Uterus (tissue), 4 donors: ENCODE data around the gene SLC35E1. TPM values are rescaled to one million over a fixed set of nuclear protein-coding genes. Genes with fewer than 3 reads are reported as not detected.

Experiments used
- DNase-seq, 2 donors: peaks; one replicate each; pipeline ENCODE4 v3.0.0-alpha.2; 2019 to 2020
- H3K27ac ChIP-seq, 2 donors: fragments of 200-600 bp; sonication (generic); 1 replicate in 1 of 2; 2 replicates in 1 of 2; pipeline ENCODE4 v1.5.1; 2016 to 2018
- H3K27me3 ChIP-seq, 2 donors: fragments of 200-600 bp; sonication (generic); one replicate each; pipeline ENCODE4 v1.5.1; 2018 to 2019; ENCODE audit warnings: control low read depth in 1 of 2
- H3K36me3 ChIP-seq, 2 donors: fragments of 200-600 bp; sonication (generic); one replicate each; pipeline ENCODE4 v1.5.1; 2019; ENCODE audit warnings: control low read depth in 1 of 2
- H3K4me1 ChIP-seq, 2 donors: fragments of 200-600 bp; sonication (generic); one replicate each; pipeline ENCODE4 v1.5.1; 2018 to 2019; ENCODE audit warnings: control low read depth in 1 of 2
- H3K4me3 ChIP-seq, 2 donors: fragments of 200-600 bp; sonication (generic); 1 replicate in 1 of 2; 2 replicates in 1 of 2; pipeline ENCODE4 v1.5.1; 2018 to 2019; ENCODE audit warnings: mild to moderate bottlenecking in 1 of 2
- H3K9me3 ChIP-seq, 2 donors: fragments of 200-600 bp; sonication (generic); one replicate each; pipeline ENCODE4 v1.5.1; 2019; ENCODE audit warnings: control low read depth in 1 of 2
- CTCF ChIP-seq, 4 experiments: fragments of 200-600 bp in 2 of 4; fragments of 450-650 bp in 2 of 4; sonication (generic) in 2 of 4; IDR thresholded peaks; one replicate each; pipeline ENCODE4 v1.5.1; 2016 to 2019; ENCODE audit warnings: antibody characterized with exemption in 4 of 4, mild to moderate bottlenecking in 2 of 4, moderate library complexity in 1 of 4
- POLR2A ChIP-seq, 2 donors: fragments of 450-650 bp; IDR thresholded peaks; one replicate each; pipeline ENCODE4 v1.6.1; 2016; ENCODE audit warnings: antibody characterized with exemption in 2 of 2, mild to moderate bottlenecking in 1 of 2, moderate library complexity in 1 of 2
- intact Hi-C: fragments of 100-400 bp; cut with DNase I; formaldehyde crosslinking; loops from one replicate; pipeline ENCODE4 v1.15.1; 2023; ENCODE audit warnings: low total_unique reads
- total RNA-seq, 4 donors: library from RNA; depleted of rRNA in 3 of 4; stranded (reverse); fragments of >200 nt in 3 of 4; gene quantifications; one replicate each; pipeline versions ENCODE4 v1.1.0 to v1.2.4, GENCODE V29; 2014 to 2023
- donor health status: DM: yes; HTN: yes; CAD: no.

Gene SLC35E1
- total RNA-seq, 4 donors from 2014 or later, result 10.2 to 39.8 (median 19.8) TPM

GRCh38 chr19:16594131-16594586, 21.9 kb upstream of the SLC35E1 start:
- peaks cover 9 to 13% of the 10 kb centered on the region in 2 donors for H3K4me1 ChIP-seq

GRCh38 chr19:16593181-16593580, 21.0 kb upstream of the SLC35E1 start:
- no peaks in the 10 kb centered on the region for H3K27me3 ChIP-seq
- H3K27ac ChIP-seq, result no peak overlapping the region
- intact Hi-C loops, result no loop called here
- TF ChIP-seq CTCF (IDR thresholded peaks at IDR 0.05) (no peak), POLR2A (IDR thresholded peaks at IDR 0.05) (no peak)
- no peaks in the 10 kb centered on the region for H3K9me3 ChIP-seq
- no peak overlapping the region for H3K4me3 ChIP-seq
- no peak for DNase-seq
- no peaks in the 10 kb centered on the region for H3K36me3 ChIP-seq
- peaks cover 17 to 18% of the 10 kb centered on the region in 2 donors for H3K4me1 ChIP-seq

More at GRCh38 chr19:16594131-16594586, 21.9 kb upstream of the SLC35E1 start:
- H3K36me3 ChIP-seq, result no peaks in the 10 kb centered on the region
- H3K4me3 ChIP-seq, result no peak overlapping the region
- H3K9me3 ChIP-seq, result no peaks in the 10 kb centered on the region
- intact Hi-C loops, result no loop called here
- no peak overlapping the region for H3K27ac ChIP-seq
- DNase-seq, result no peak
- H3K27me3 ChIP-seq, result no peaks in the 10 kb centered on the region
- no peak for TF ChIP-seq POLR2A (IDR thresholded peaks at IDR 0.05)
- no peak for TF ChIP-seq CTCF (IDR thresholded peaks at IDR 0.05)

- H3K4me1 ChIP-seq, result peaks cover 20 to 24% of the 10 kb centered on the region in 2 donors
- intact Hi-C loops, result no loop called here
- no peak for DNase-seq
- no peaks in the 10 kb centered on the region for H3K27me3 ChIP-seq
- H3K36me3 ChIP-seq, result no peaks in the 10 kb centered on the region
- no peak overlapping the region for H3K4me3 ChIP-seq
- TF ChIP-seq CTCF (IDR thresholded peaks at IDR 0.05), result no peak
- TF ChIP-seq POLR2A (IDR thresholded peaks at IDR 0.05), result no peak
- no peak overlapping the region for H3K27ac ChIP-seq
- no peaks in the 10 kb centered on the region for H3K9me3 ChIP-seq
Measured at GRCh38 chr19:16591803-16592556, 19.8 kb upstream of the SLC35E1 start.

- DNase-seq, result no peak
- Histone ChIP-seq H3K4me1 (peaks cover 21 to 24% of the 10 kb centered on the region in 2 donors), H3K27me3 (no peaks in the 10 kb centered on the region), H3K27ac (no peak overlapping the region), H3K9me3 (no peaks in the 10 kb centered on the region), H3K36me3 (no peaks in the 10 kb centered on the region), H3K4me3 (no peak overlapping the region)
- no peak for TF ChIP-seq CTCF (IDR thresholded peaks at IDR 0.05)
- TF ChIP-seq POLR2A (IDR thresholded peaks at IDR 0.05), result no peak
- intact Hi-C loops, result no loop called here
Measured at GRCh38 chr19:16590876-16591802, 18.9 kb upstream of the SLC35E1 start.
